GM04504 (cell line): ENCODE results near the gene DVL1.

Experiments used
- DNase-seq: peaks from one replicate; pipeline ENCODE4 v3.0.0-alpha.2; 2012; ENCODE audit warnings: low read depth

DVL1 gene

GRCh38 chr1:1355416-1355815 is 6.2 kb upstream of the DVL1 start:
- no peak for DNase-seq

- DNase-seq: no peak
Measured at GRCh38 chr1:1354271-1355247, 5.3 kb upstream of the DVL1 start.

GRCh38 chr1:1353389-1354151 is 4.4 kb upstream of the DVL1 start:
- DNase-seq: no peak

DNA sequence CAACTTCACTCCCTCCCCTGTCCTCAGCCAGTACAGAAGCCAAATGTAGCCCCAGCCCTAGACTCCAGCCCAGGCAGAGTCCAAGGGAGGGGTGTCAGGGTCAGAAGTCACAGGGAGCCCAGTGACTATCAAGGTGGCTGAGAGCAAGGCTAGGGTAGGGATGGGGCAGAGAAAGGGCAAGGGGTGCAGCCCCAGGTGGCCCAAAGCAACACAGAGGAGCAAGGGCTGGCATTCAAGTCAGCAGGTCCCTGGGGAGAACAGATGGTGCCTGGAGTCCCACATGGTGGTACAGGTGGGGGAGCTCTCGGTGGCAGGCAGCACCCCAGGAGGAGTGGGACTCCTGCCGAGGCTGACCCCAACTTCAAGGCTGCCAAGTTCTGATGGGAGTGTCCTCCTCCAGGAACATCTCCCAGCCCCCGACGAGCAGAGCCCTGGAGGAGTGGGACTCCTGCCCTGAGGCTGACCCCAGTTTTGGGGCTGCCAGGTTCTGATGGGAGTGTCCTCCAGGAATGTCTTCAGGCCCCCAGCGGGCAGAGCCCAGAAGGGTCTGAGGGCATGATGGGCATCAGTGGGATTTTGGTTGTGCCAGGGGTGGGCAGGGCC is 3.7 kb upstream of the DVL1 start:
- DNase-seq: no peak

DNA sequence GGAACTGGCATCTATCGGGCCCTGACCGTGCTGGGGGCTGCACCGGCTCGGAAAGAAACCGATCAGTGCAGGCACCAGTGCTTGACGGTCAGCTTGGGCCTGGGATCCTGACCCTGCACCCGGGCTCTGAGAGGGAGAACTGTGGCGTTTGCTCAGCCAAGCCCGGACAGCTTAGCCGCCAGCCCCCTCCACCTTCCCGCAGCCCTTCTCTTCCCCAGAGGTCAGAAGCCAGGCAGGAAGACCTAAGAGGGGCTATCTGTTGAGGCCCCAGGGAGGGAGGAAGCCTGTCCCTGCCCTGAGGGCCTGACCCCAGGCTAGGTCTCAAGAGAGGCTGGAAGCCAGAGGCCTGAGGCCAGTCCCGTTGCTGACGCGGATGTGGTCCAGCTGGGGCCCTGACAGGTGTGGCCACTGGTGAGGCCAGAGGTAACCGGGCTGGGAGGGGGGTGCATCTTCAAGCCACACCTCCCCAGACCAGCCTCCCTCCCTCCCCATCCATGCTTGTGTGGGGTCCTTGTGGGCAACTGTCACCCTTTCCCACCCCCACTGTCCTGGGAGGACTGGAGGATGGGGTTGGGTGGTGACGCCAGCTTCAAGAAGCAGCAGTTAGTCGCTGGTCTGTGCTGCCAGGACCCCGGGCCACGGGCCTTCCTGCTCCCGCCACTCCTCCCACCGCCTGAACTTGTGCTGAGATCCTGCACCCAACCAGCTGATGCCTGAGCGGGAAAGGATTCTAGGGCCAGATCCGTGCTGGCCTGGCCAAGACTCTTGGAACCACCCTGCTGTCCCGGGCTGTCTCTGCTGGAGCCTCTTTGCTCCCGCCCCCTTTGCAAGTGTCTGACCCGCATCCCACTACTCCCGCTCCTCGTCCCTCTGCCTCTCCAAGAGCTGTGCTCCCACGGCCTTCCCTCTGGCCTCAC is 2.6 kb upstream of the DVL1 start:
- DNase-seq: no peak

DNA sequence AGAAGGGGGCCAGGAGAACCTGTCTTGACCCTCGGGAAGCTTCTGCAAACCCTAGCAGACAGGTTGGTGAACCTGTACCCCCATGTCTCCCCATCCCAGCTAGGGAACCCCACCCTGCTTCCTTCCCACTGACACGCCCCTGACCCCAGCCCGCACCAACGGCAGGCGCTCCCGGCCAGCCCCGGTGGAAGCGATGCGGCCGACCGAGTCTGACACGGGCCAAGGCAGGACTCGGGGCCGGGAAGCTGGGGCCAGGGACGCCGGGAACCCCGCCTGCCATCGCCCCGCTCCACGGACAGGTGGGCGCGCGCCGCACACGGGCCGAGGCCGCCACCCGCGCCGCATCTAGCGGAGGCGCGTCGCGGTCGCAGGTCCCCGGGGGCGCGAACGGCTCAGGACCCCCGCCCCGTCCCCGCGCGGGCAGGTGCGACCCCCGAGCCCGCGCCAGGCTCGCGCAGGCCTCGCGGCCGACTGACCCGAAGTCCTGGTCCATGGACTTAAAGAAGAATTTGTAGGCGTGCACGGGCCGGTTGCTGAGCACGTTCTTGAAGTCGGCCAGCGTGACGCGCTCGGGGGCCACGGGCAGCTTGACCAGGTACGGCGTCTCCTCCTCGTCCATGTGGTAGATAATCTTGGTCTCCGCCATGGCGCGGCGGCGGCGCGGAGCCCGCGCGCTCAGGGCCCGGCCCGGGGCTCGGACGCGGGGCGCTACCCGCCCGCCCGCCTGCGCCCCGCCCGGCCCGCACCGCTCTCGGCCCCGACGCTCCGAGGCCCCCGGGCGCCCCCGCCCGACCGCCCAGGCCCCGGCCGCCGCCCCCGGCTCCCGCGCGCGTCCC is 580 bp downstream of the DVL1 start:
- DNase-seq: no peak

DNA sequence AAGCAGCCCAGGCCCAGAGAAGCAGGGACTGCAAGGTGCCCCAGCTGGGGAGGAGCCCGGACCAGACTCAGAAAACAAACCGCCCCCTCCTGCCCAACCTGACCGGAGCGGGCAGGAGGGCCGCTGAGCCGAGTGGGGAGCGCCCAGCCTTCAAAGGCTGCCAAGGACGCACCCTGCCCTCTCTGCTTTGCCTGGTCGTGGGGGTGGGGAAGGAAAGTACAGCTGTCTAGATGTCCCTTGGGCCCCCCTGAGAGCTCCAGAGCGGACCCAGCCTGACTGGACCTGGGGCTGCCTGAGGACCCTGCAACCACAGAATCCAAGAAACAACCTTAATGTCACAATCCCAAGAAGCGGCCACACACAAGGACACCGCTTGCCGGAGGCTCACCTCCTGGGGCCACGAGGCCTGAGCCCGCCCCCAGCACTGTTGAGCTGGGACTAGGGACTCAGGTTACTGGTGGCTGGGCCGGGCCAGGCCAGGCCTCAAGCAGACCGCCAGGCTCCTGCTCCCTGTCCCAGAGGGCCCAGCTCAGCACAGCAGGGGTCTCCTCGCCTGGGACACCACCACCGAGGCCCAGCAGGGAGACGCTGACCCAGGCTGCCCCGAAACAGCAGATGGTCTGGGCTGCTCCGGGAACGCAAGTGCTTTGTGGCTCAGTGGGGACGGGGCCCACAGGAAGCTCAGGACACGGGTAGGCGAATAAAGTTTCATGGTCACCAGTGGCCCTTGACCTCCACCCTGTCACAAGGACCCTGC is 1.4 kb downstream of the DVL1 start:
- DNase-seq: no peak

GRCh38 chr1:1347026-1347595 is 2.1 kb downstream of the DVL1 start:
- DNase-seq: no peak

- no peak for DNase-seq
Measured at GRCh38 chr1:1346501-1346890, 2.7 kb downstream of the DVL1 start.

DNA sequence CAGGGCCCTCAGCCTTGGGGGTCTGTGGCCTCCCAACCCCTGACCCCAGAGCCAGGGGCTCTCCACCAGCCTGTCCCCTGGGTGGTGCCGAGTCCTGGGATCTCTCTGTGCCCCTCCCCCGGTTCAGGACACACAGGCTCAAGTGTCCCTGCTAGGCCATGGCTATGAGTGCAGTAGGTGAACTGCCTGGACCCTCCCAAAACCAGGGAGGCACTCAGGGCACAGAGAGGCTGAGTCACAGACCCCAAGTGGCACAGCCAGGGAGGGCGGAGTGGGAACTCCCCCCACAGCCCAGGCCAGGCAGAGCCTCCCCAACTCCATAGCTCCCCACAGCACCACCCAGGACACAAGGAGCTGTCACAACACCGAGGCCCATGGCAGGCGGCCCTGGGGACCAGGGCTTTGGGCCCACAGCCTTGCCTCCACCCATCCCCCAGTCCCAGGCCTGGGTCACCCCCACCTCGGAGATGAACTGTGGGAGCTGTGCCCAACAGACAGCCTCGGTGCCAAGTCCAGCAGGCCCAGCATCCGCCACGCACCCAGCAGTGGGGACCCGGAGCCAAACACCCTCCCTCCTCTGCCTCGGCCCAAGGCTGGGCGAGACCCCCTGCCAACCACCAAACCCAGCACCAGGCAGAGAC is 3.2 kb downstream of the DVL1 start:
- DNase-seq: no peak

GRCh38 chr1:1345384-1345783 is 3.8 kb downstream of the DVL1 start:
- no peak for DNase-seq

DNA sequence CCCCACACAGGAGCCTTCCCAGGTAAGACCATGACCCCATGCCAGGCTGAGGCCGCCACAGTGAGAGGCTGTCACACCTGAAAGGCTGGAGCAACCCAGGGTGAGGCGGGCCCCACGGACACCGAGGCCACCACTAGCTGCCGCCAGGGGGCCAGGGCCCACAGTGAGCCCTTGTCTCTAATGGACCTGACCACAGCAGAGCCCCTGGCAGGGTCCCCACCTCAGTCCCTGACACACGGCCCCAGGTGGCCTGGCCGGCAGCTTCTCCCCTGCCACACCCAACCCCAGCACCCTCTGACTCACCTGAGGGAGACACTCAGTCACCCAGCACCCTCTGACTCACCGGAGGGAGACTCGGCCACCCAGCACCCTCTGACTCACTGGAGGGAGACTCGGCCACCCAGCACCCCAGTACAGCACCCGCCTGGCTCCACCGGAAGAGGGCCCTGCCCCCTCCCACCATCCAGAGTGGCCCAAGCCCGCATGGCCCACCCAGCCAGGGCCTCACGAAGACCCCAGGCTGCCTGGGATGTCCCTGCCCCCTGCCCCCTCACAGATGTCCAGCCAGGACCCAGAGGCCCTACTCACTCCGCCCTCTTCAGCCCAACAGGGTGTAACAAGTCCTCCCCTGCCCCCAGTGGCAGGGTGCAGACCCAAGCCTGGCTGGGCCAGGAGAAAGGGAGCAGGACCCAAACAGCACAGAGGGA is 4.4 kb downstream of the DVL1 start:
- DNase-seq: no peak

DNA sequence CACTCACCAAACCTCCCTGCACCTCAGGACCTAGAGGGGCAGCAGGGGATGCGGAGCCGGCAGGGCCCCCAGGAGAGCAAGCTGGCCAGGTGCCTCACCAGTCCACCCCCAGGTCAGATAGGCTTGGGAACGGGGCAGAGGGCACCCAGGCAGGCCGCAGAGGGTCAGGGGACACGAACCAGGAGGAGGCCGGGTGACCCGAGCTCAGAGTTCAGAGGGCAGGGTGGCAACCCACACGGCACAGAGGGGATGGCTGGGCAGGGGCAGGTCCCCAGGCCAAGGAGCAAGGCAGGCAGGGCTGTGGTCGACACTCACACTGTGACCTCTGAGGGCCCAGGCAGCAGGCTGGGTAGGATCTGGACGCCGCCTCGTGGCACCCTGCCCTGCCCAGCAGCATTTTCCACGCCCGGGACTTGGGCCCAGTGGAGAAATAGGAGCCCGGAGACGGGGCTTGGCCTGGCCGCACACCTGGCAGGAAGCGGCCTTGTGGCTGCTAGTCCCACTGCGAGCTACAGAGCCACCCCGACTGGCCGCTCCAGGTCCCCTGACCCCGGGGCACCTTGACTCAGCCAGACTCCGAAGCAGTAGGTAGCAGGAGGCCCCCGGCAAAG is 5.3 kb downstream of the DVL1 start:
- no peak for DNase-seq

DNA sequence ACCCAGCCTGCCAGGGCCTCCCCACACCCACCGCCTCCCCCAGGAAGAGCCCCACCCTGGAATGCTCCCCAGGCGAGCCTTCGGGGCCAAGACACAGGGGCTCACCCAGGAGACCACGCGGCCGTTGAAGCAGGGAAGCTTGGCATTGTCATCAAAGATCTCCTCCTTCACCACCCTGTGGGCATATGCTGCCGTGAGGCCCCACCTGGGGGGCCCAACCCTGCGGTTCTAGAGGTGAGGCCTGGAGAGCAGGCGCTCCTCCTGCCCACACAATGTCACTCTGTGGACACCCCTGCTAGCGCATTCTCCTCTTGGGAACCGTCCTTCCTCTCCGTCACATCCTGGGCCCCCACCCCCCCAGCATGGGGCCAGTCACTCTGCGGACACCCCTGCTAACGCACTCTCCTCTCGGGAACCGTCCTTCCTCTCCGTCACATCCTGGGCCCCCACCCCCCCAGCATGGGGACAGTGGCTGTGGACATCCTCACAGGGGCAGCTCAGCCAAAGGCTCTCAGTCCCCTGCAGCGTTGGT is 6.6 kb downstream of the DVL1 start:
- no peak for DNase-seq

- no peak for DNase-seq
Measured at GRCh38 chr1:1342061-1342562, 7.1 kb downstream of the DVL1 start.

DNA sequence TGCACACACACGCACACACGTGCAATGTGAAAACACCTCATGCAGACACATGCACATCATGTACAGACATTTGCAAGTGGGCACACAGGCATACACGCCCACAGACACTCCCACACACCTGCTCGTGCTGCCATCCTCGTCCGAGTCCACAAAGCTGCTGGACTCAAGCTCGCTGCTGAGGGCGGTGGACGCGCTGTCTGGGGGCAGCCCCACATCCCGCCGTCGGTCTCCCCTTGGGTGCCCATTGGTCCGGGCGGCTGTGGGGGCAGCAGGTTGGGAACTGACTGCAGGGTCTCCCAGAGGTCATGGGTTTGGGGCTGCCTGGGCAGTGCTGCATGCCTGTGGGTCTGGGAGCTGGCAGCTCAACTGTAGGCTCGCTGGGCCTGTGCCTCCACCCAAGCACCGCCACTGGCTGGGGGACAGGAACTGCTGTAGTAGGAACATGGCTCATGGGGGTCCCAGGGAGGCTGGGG is 7.6 kb downstream of the DVL1 start:
- DNase-seq: no peak

DNA sequence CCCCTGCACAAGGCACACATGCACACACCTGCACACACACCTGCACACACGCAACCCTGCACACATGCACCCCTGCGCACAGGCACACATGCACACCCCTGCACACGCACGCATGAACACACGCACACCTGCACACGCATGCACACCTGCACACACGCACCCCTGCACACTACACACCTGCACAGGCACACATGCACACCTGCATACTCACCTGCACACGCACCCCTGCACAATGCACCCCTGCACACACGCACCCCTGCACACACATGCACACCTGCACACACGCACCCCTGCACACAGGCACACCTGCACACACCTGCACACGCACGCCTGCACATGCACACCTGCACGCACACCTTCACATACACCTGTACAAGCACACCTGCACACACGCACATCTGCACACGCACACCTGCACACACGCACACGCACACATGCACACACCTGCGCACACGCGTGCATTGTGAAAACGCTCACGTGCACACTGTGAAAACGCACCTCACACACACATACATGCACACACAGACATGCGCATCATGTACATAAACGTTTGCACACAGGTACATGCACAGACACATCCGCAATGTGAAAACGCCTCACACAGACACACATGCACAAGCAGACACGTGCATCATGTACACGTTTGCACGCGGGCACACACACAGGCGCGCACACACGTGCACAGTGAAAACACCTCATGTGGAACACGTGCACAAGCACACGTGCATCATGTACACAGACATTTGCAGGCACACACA is 8.2 kb downstream of the DVL1 start:
- no peak for DNase-seq
